Thoracic aorta (tissue), 2 donors: ENCODE data around the gene SECISBP2. TPM values are rescaled to one million over a fixed set of nuclear protein-coding genes. Genes with fewer than 3 reads are reported as not detected.

ENCODE experiments used
- ATAC-seq: fragments of 150-250 bp; one replicate; pipeline ENCODE4 v1.8.0; 2017; ENCODE audit warnings: low read depth; ENCODE audit not compliant: insufficient number of reproducible peaks, low FRiP score
- DNase-seq: peaks from one replicate; pipeline ENCODE4 v3.0.0-alpha.2; 2020; ENCODE audit warnings: low spot score
- H3K27ac ChIP-seq, 2 donors: fragments of 200-600 bp; sonication (generic); 1 replicate in 1 of 2; 2 replicates in 1 of 2; pipeline ENCODE4 v1.5.1; 2016; ENCODE audit warnings: mild to moderate bottlenecking in 2 of 2, moderate library complexity in 2 of 2
- H3K27me3 ChIP-seq: fragments of 200-600 bp; sonication (generic); replicated peaks from 2 replicates; pipeline ENCODE4 v1.6.0; 2016; ENCODE audit warnings: mild to moderate bottlenecking; ENCODE audit not compliant: insufficient read depth
- H3K36me3 ChIP-seq: fragments of 200-600 bp; sonication (generic); one replicate; pipeline ENCODE4 v1.5.1; 2016
- H3K4me1 ChIP-seq, 2 donors: fragments of 200-600 bp; sonication (generic); 1 replicate in 1 of 2; 2 replicates in 1 of 2; pipeline versions ENCODE4 v1.5.1 to v1.6.0; 2016; ENCODE audit warnings: low read depth in 2 of 2, mild to moderate bottlenecking in 1 of 2; ENCODE audit not compliant: control insufficient read depth in 1 of 2
- H3K4me3 ChIP-seq: fragments of 200-600 bp; sonication (generic); 2 replicates; pipeline ENCODE4 v1.5.1; 2016; ENCODE audit warnings: mild to moderate bottlenecking
- H3K9me3 ChIP-seq: fragments of 200-600 bp; sonication (generic); 2 replicates; pipeline ENCODE4 v1.5.1; 2016
- CTCF ChIP-seq: fragments of 200-600 bp; sonication (generic); IDR thresholded peaks from one replicate; pipeline ENCODE4 v1.5.1; 2019; ENCODE audit warnings: antibody characterized with exemption
- total RNA-seq, 2 donors: library from RNA; depleted of rRNA; stranded (reverse); fragments of >200 nt; gene quantifications; one replicate each; pipeline versions ENCODE4 v1.1.0 to v1.2.3, GENCODE V29; 2016

Gene SECISBP2
- total RNA-seq, 2 donors from 2014 or later, result 37.2 to 91.5 TPM

DNA sequence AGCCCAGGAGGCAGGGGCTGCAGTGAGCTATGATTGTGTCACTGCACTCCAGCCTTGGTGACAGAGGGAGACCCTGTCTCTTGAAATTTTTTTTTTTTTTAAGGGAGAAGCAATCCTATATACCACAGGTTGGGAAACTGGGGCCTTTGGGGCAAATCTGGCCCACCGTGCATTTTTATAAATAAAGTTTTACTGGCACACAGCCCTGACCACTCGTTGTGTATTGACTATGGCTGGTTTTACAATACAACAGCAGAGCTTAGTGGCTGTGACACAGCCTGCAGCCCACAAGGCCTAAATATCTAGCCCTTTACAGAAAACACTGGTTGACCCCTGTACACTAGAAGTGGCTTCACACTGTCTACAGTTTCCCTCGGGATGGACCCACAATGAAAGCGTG lies 58.0 kb downstream of the SECISBP2 start:
- ATAC-seq (no peak), DNase-seq (no peak)
- Histone ChIP-seq H3K27me3 (no peaks in the 10 kb centered on the region), H3K4me3 (no peak overlapping the region), H3K36me3 (peaks cover 4% of the 10 kb centered on the region), H3K4me1 (no peaks in the 10 kb centered on the region), H3K27ac (no peak overlapping the region), H3K9me3 (no peaks in the 10 kb centered on the region)
- no peak for TF ChIP-seq CTCF

- H3K27me3 ChIP-seq, result no peaks in the 10 kb centered on the region
- H3K4me1 ChIP-seq, result no peaks in the 10 kb centered on the region
- TF ChIP-seq CTCF, result no peak
- H3K36me3 ChIP-seq, result peaks cover 4% of the 10 kb centered on the region
- no peak overlapping the region for H3K27ac ChIP-seq
- DNase-seq (no peak), ATAC-seq (no peak)
- no peak overlapping the region for H3K4me3 ChIP-seq
- no peaks in the 10 kb centered on the region for H3K9me3 ChIP-seq
Measured at GRCh38 chr9:89376741-89377351, 58.5 kb downstream of the SECISBP2 start.

GRCh38 chr9:89377411-89377810 lies 59.1 kb downstream of the SECISBP2 start:
- no peak overlapping the region for H3K4me3 ChIP-seq
- H3K27ac ChIP-seq, result no peak overlapping the region
- H3K4me1 ChIP-seq, result no peaks in the 10 kb centered on the region
- H3K27me3 ChIP-seq, result no peaks in the 10 kb centered on the region
- ATAC-seq, result no peak
- peaks cover 4% of the 10 kb centered on the region for H3K36me3 ChIP-seq
- TF ChIP-seq CTCF, result no peak
- no peaks in the 10 kb centered on the region for H3K9me3 ChIP-seq
- no peak for DNase-seq

GRCh38 chr9:89378541-89378940 lies 60.2 kb downstream of the SECISBP2 start:
- Histone ChIP-seq H3K27me3 (no peaks in the 10 kb centered on the region), H3K4me1 (no peaks in the 10 kb centered on the region), H3K36me3 (peaks cover 4% of the 10 kb centered on the region), H3K9me3 (no peaks in the 10 kb centered on the region), H3K27ac (no peak overlapping the region), H3K4me3 (no peak overlapping the region)
- DNase-seq (no peak), ATAC-seq (no peak)
- TF ChIP-seq CTCF, result no peak

- no peak for ATAC-seq
- Histone ChIP-seq H3K27me3 (no peaks in the 10 kb centered on the region), H3K4me1 (no peaks in the 10 kb centered on the region), H3K27ac (no peak overlapping the region), H3K36me3 (peaks cover 4% of the 10 kb centered on the region), H3K4me3 (no peak overlapping the region), H3K9me3 (no peaks in the 10 kb centered on the region)
- DNase-seq, result no peak
- TF ChIP-seq CTCF, result no peak
Measured at GRCh38 chr9:89379031-89379430, 60.7 kb downstream of the SECISBP2 start.
